Vagina (tissue), 2 donors: ENCODE data around the gene TTC8.

ENCODE experiments used
- POLR2A ChIP-seq, 2 donors: fragments of 450-650 bp; IDR thresholded peaks; one replicate each; pipeline ENCODE4 v1.6.1; 2017; ENCODE audit warnings: antibody characterized with exemption in 2 of 2, mild to moderate bottlenecking in 2 of 2, moderate library complexity in 2 of 2
- POLR2AphosphoS5 ChIP-seq, 2 donors: sonication (generic); formaldehyde crosslinking; IDR thresholded peaks; one replicate each; pipeline ENCODE4 v1.9.0; 2017; ENCODE audit warnings: antibody characterized with exemption in 2 of 2, mild to moderate bottlenecking in 2 of 2, low read depth in 1 of 2; ENCODE audit not compliant: insufficient read depth in 1 of 2
- TF ChIP-seq, protein P1 (sequence below), 3 experiments: fragments of 450-650 bp in 2 of 3; fragments of 200-600 bp in 1 of 3; sonication (generic) in 1 of 3; IDR thresholded peaks; one replicate each; pipeline ENCODE4 v1.5.1; 2017 to 2019; ENCODE audit warnings: antibody characterized with exemption in 3 of 3, mild to moderate bottlenecking in 2 of 3, moderate library complexity in 2 of 3

DNA sequence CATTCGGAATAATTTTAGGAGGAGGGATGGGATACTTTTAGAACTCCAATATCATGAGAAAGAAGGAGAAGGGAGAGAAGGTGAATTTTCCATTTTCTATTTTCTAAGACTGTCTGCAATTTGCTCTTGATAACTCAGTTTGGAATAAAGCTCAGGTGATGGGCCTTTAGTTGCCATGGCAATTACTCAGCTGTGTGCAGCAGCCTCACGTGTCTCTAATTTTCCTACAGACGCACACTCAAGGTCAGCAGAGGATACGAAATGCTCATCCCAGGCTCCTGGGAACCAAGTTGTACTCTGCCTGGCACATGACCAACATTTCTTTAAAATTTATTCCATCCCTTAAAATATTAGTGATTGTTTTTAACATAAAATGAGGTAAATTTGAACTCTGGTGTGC is 76.7 kb downstream of the TTC8 start:
- TF ChIP-seq, protein P1, sequence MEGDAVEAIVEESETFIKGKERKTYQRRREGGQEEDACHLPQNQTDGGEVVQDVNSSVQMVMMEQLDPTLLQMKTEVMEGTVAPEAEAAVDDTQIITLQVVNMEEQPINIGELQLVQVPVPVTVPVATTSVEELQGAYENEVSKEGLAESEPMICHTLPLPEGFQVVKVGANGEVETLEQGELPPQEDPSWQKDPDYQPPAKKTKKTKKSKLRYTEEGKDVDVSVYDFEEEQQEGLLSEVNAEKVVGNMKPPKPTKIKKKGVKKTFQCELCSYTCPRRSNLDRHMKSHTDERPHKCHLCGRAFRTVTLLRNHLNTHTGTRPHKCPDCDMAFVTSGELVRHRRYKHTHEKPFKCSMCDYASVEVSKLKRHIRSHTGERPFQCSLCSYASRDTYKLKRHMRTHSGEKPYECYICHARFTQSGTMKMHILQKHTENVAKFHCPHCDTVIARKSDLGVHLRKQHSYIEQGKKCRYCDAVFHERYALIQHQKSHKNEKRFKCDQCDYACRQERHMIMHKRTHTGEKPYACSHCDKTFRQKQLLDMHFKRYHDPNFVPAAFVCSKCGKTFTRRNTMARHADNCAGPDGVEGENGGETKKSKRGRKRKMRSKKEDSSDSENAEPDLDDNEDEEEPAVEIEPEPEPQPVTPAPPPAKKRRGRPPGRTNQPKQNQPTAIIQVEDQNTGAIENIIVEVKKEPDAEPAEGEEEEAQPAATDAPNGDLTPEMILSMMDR (IDR thresholded peaks at IDR 0.05) = no peak
- no peak for TF ChIP-seq POLR2A (IDR thresholded peaks at IDR 0.05)
- no peak for TF ChIP-seq POLR2AphosphoS5 (IDR thresholded peaks at IDR 0.05; ENCODE audit: insufficient read depth in 1 of 2, low read depth in 1 of 2)
